ENCODE measurements around the gene PEBP1. TPM values are rescaled to one million over a fixed set of nuclear protein-coding genes. Genes with fewer than 3 reads are reported as not detected.
A peak's percentile ranks its signal among the peaks of the same experiment; 100 is the strongest.

PEBP1 gene
- total RNA-seq (2022), result 134 and 136 TPM in 2 replicates
- percentile 73 among the genes with signal in this experiment for Bru-seq, nascent RNA
- BruChase-seq, experiment 1, labeled RNA remaining after a 2-hour chase, result percentile 85 among the genes with signal in this experiment
- percentile 95 among the genes with signal in this experiment for BruChase-seq, experiment 2, labeled RNA remaining after a 6-hour chase
- long read RNA-seq, transcript PEBP1-201 (4 exons, 1,697 nt), result major isoform, 505 of 535 reads
- long read RNA-seq, partial matches to known transcripts, result 27 of 535 reads
- long read RNA-seq, other reads (novel, unspliced or antisense), result 3 of 535 reads

GRCh38 chr12:118135788-118136558 lies at the start of gene PEBP1:
TSS of gene PEBP1 (plus strand) at chr12:118136124. CDS start at chr12:118136210, 86 bp downstream.
- Mint-ChIP-seq H3K36me3 (ENCODE audit: insufficient read depth, unreplicated experiment) (peaks cover 27% of the 10 kb centered on the region), H3K4me1 (ENCODE audit: low read depth, unreplicated experiment) (no peaks in the 10 kb centered on the region), H3K27me3 (ENCODE audit: insufficient read depth, unreplicated experiment) (no peaks in the 10 kb centered on the region), H3K27ac (ENCODE audit: unreplicated experiment) (peak within 1 kb of the TSS; percentile 76), H3K4me3 (ENCODE audit: unreplicated experiment) (peak within 1 kb of the TSS; percentile 87), H3K9me3 (ENCODE audit: unreplicated experiment) (no peaks in the 10 kb centered on the region)
- DNase-seq, result peak; percentile 90 to 91
- ChIA-PET CTCF (interaction anchor here (0.6 to 1.4 kb wide), 4 partner anchors 15 to 240 kb away, joined by 3 to 4 read pairs (median 4); partner anchors contain the start of gene SUDS3), POLR2A (interaction anchor here (0.5 to 1.1 kb wide), 6 partner anchors 32 to 977 kb away, joined by 3 to 5 read pairs (median 3); partner anchors contain the start of genes TAOK3 and VSIG10)
- intact Hi-C loops (cut with micrococcal nuclease; ENCODE audit: unreplicated experiment), result no loop called here
- no TSS peak for BruUV-seq (replicated peaks)
- H3K9me3 ChIP-seq, result no peaks in the 10 kb centered on the region
- no peaks in the 10 kb centered on the region for H3K27me3 ChIP-seq (replicated peaks; ENCODE audit: control insufficient read depth, insufficient read depth, low read length)
- peaks cover 2% of the 10 kb centered on the region; the same call in 1 of the 2 replicates for H3K36me3 ChIP-seq (ENCODE audit: control insufficient read depth, insufficient read depth, low read length)
- no peak for TF ChIP-seq CTCF (IDR thresholded peaks at IDR 0.05; ENCODE audit: insufficient read depth in 1 of 2, low read depth in 1 of 2, low read length in 1 of 2, severe bottlenecking in 1 of 2, unreplicated experiment in 1 of 2)
- peaks cover 13% of the 10 kb centered on the region for H3K4me1 ChIP-seq
- H3K4me3 ChIP-seq (ENCODE audit: low read depth, low read length), result peak within 1 kb of the TSS; percentile 74

- Histone ChIP-seq H3K9me3 (no peaks in the 10 kb centered on the region), H3K4me1 (peaks cover 7% of the 10 kb centered on the region), H3K4me3 (ENCODE audit: low read depth, low read length) (no peak overlapping the region), H3K27me3 (replicated peaks; ENCODE audit: control insufficient read depth, insufficient read depth, low read length) (no peaks in the 10 kb centered on the region), H3K36me3 (ENCODE audit: control insufficient read depth, insufficient read depth, low read length) (no peaks in the 10 kb centered on the region)
- no peaks in the 10 kb centered on the region for H3K4me1 Mint-ChIP-seq (ENCODE audit: low read depth, unreplicated experiment)
- intact Hi-C loops (cut with micrococcal nuclease; ENCODE audit: unreplicated experiment), result no loop called here
- TF ChIP-seq CTCF (IDR thresholded peaks at IDR 0.05; ENCODE audit: insufficient read depth in 1 of 2, low read depth in 1 of 2, low read length in 1 of 2, severe bottlenecking in 1 of 2, unreplicated experiment in 1 of 2), result no peak
- H3K27ac Mint-ChIP-seq (ENCODE audit: unreplicated experiment), result no peak overlapping the region
- H3K9me3 Mint-ChIP-seq (ENCODE audit: unreplicated experiment), result no peaks in the 10 kb centered on the region
- H3K36me3 Mint-ChIP-seq (ENCODE audit: insufficient read depth, unreplicated experiment), result no peaks in the 10 kb centered on the region
- POLR2A ChIA-PET, result no interaction called here
- DNase-seq, result no peak
- CTCF ChIA-PET, result interaction anchor here (1.0 kb wide), 1 partner anchor 32 kb away, joined by 3 read pairs; no protein-coding TSS in a partner anchor
- no TSS peak for BruUV-seq (replicated peaks)
- H3K4me3 Mint-ChIP-seq (ENCODE audit: unreplicated experiment), result no peak overlapping the region
- no peaks in the 10 kb centered on the region for H3K27me3 Mint-ChIP-seq (ENCODE audit: insufficient read depth, unreplicated experiment)
These were observed 46.1 kb upstream of the PEBP1 start for GRCh38 chr12:118089782-118090181.

- Histone ChIP-seq H3K4me3 (ENCODE audit: low read depth, low read length) (no peak overlapping the region), H3K36me3 (ENCODE audit: control insufficient read depth, insufficient read depth, low read length) (peaks cover 2% of the 10 kb centered on the region; the same call in 1 of the 2 replicates), H3K4me1 (peaks cover 18% of the 10 kb centered on the region), H3K9me3 (no peaks in the 10 kb centered on the region), H3K27me3 (replicated peaks; ENCODE audit: control insufficient read depth, insufficient read depth, low read length) (no peaks in the 10 kb centered on the region)
- Mint-ChIP-seq H3K27ac (ENCODE audit: unreplicated experiment) (no peak overlapping the region), H3K4me3 (ENCODE audit: unreplicated experiment) (no peak overlapping the region), H3K4me1 (ENCODE audit: low read depth, unreplicated experiment) (peaks cover 6% of the 10 kb centered on the region), H3K36me3 (ENCODE audit: insufficient read depth, unreplicated experiment) (no peaks in the 10 kb centered on the region), H3K27me3 (ENCODE audit: insufficient read depth, unreplicated experiment) (no peaks in the 10 kb centered on the region), H3K9me3 (ENCODE audit: unreplicated experiment) (no peaks in the 10 kb centered on the region)
- intact Hi-C loops (cut with micrococcal nuclease; ENCODE audit: unreplicated experiment), result no loop called here
- ChIA-PET POLR2A (no interaction called here), CTCF (no interaction called here)
- BruUV-seq (replicated peaks), result no TSS peak
- no peak for TF ChIP-seq CTCF (IDR thresholded peaks at IDR 0.05; ENCODE audit: insufficient read depth in 1 of 2, low read depth in 1 of 2, low read length in 1 of 2, severe bottlenecking in 1 of 2, unreplicated experiment in 1 of 2)
- no peak for DNase-seq
These were observed 41.9 kb upstream of the PEBP1 start for GRCh38 chr12:118094039-118094438.
